GM13977 (cell line): ENCODE results near the gene SLC17A5.

Experiments
- DNase-seq: peaks from one replicate; pipeline ENCODE4 v3.0.0; 2012; ENCODE audit warnings: low spot score
- in situ Hi-C: fragments of 300-500 bp; cut with MboI; formaldehyde crosslinking; loops from one replicate; pipeline ENCODE4 v1.12.0; 2022; ENCODE audit warnings: low sequenced_read_pairs, low pct_unique_long_range_greater_than_20kb, mixed read lengths, inconsistent platforms; ENCODE audit not compliant: unreplicated experiment
- TF ChIP-seq, protein P1 (sequence below): IDR thresholded peaks from 2 replicates; pipeline ENCODE4 v1.5.1; 2012; ENCODE audit warnings: mild to moderate bottlenecking, control low read depth; ENCODE audit not compliant: insufficient read depth; ENCODE audit errors: extremely low read depth, missing control alignments

Gene SLC17A5

DNA sequence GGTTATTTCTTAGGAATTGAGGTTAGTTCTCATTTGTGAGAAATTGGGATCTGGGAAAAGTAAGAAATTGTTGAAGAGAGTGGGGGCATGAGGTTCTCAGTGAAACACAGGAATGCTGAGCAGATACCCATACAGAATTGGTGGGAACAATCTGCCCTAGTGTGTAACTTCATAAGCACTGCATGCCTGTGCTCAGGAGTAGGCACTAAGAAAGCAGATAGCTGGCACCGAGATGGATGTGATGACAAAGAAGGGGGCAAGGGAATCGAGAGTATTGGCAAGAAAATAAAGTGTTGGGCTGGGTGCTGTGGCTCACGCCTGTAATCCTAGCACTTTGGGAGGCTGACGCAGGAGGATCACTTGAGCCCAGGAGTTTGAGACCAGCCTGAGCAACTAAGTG, 4.0 kb downstream of the SLC17A5 start:
- in situ Hi-C loops: no loop called here
- TF ChIP-seq, protein P1, sequence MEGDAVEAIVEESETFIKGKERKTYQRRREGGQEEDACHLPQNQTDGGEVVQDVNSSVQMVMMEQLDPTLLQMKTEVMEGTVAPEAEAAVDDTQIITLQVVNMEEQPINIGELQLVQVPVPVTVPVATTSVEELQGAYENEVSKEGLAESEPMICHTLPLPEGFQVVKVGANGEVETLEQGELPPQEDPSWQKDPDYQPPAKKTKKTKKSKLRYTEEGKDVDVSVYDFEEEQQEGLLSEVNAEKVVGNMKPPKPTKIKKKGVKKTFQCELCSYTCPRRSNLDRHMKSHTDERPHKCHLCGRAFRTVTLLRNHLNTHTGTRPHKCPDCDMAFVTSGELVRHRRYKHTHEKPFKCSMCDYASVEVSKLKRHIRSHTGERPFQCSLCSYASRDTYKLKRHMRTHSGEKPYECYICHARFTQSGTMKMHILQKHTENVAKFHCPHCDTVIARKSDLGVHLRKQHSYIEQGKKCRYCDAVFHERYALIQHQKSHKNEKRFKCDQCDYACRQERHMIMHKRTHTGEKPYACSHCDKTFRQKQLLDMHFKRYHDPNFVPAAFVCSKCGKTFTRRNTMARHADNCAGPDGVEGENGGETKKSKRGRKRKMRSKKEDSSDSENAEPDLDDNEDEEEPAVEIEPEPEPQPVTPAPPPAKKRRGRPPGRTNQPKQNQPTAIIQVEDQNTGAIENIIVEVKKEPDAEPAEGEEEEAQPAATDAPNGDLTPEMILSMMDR: no peak
- DNase-seq: no peak

DNA sequence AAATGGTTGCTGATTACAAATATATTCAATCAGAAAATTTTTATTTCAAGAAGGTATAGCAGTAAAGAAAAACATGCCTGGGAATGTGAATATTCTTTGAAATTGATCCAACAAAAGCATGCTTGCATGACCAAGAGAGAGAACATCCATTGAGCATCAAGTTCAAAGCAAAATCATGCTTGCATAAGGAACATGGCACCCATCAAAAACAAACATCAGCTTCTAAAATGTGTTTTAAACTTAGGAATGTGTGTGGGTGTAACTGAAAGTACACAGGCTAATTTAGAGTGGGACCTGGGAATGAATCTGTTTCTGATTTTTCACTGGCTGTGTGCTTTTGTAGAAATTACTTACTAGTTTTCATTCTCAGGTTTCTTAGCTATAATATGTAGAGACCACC, 5.6 kb downstream of the SLC17A5 start:
- in situ Hi-C loops: no loop called here
- no peak for DNase-seq
- TF ChIP-seq, protein P1: no peak

DNA sequence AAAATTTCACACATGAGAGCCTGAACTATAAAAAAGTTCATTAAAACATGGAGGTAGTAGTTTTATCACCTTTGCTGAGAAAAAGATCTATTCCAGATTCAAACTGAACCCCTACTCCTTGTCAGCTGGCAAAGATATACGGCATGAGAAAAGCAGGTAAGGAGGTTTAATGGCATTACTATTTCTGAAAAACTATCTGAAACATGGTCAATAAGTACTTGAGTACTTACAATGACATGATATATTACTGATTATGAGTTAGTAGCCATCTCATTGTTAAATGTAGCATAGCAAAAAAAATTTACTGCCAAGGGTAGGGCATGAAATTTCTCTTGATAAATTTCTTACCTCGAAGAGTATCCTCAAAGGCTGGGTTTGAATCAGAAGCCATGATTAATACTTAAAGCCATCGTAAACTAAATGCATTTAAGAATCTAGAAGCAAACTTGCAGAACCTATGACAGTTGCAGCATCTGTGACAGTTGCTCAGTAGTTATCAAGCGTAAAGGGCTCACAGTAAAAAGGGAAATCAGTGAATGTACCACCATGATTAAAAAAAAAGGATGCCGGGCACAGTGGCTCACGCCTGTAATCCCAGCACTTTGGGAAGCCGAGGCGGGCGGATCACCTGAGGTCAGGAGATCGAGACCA, 8.7 kb downstream of the SLC17A5 start:
- in situ Hi-C loops: no loop called here
- no peak for DNase-seq
- TF ChIP-seq, protein P1: no peak

DNA sequence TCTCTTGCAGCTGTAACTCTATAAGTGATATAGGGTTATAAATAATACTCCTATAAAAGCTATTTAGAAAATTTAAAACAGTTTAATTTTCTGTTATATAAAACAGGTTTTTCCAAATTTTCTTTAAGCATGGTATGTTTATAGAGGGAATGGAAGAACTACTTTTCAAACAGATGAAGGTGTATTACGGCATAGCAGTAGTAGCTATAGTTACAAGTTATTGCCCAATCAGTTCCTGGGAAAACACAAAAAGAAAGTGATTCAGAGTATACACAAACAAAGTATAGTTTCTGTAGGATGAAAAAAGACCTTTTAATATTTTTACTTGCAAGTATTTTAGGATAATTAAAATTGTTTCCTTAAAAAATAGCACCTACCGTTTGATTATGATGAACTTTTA, 9.8 kb downstream of the SLC17A5 start:
- in situ Hi-C loops: no loop called here
- TF ChIP-seq, protein P1: no peak
- DNase-seq: no peak

DNA sequence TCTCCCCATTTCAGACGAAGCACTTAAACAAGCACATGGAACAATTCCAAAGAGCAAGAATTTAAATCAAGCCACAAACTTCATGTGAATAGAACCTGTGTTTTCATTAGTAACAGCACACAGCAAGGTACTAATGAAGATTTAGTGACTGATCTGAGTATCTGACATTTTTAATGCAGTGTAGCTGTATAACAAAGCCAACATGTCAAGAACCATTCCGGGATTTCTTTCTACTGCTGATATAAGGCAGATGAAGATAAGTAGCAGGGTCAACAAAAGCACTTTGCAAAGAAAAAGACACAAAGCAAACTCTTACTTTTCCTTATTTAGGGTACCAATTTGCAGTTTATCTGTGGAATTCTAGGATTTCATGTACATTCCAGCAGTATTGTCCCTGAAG, 11.3 kb downstream of the SLC17A5 start:
- TF ChIP-seq, protein P1: no peak
- in situ Hi-C loops: no loop called here
- no peak for DNase-seq

DNA sequence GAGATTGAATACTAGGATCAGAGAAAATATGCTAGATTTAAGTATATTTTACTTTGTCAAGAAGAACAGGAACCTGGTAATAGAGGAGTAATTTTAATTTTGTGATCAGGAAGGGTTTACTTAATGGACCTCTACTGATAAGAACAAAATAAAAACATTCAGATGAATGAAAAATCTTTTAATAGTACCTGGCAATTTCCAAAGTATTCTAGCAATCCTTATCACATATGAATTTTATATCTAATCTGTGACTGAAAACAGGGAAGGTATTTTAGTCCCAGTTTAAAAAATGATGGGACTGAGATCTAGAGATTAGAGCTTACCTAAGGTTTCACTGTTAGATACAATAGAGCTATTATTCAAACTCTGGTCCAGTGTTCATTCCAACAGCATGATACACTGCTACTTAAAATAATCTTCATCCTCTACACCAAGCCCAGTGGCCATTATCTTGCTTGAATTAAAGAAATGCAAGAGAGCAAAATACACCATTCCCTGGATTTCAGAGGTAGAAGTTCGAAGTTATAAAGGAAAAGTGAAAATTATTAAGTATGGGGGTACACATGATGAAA, 13.5 kb downstream of the SLC17A5 start:
- TF ChIP-seq, protein P1: no peak
- in situ Hi-C loops: no loop called here
- DNase-seq: no peak

DNA sequence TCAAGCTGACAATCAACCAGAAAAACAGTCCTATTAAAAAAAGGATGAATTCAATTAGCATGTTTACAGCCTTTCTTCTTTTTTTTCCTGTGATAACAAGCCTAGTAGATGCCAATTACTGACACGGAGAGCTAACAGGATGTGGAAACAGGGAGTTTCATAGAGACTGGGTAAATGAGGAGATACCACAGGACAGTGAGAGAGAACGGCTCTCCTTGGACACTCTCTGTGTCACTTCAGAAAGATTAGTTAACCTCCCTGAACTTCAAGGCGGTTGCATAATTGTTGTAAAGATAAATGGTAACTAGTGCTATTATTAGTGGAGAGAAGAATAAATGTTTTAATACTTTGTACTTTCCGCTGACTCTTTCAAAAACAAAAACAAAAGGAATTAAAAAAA, 14.8 kb downstream of the SLC17A5 start:
- DNase-seq: no peak
- TF ChIP-seq, protein P1: no peak
- in situ Hi-C loops: no loop called here
